HCT116 (cell line): ENCODE results near the gene MIA3. TPM values are rescaled to one million over a fixed set of nuclear protein-coding genes. Genes with fewer than 3 reads are reported as not detected.

ENCODE experiments used
- ATAC-seq: fragments of 200-7000 bp; cut with Tn5 transposase; 2 replicates; pipeline ENCODE4 v1.9.1; 2020; ENCODE audit warnings: mild to moderate bottlenecking, moderate library complexity
- BruUV-seq: library from RNA; stranded (reverse); fragments of 400-500 nt; replicated peaks from 2 replicates; lab custom pipeline; 2021; lab: Mats Ljungman, UMichigan
- CTCF ChIA-PET: fragments of 300-600 bp; sonication (Branson Sonifier 250); formaldehyde crosslinking; loops from one replicate; lab custom pipeline; 2021; ENCODE audit warnings: antibody characterized with exemption; lab: Charles Lee
- POLR2A ChIA-PET: fragments of 300-600, 350-600 bp; sonication (Branson Sonifier 250); formaldehyde crosslinking; loops from one replicate; lab custom pipeline; 2021; ENCODE audit warnings: antibody characterized with exemption; lab: Charles Lee
- RAD21 ChIA-PET, 2 experiments: fragments of 300-600 bp; sonication (Branson Sonifier 250); formaldehyde crosslinking; loops; one replicate each; lab custom pipeline; 2023; ENCODE audit warnings: low total read pairs in 2 of 2; ENCODE audit not compliant: uncharacterized antibody in 2 of 2, unreplicated experiment in 2 of 2, low non-redundant PET in 1 of 2; lab: Charles Lee
- DNase-seq: peaks from one replicate; pipeline ENCODE4 v3.0.0-alpha.2; 2010; ENCODE audit warnings: low read depth, low spot score
- H2AFZ ChIP-seq: fragments of 200-600 bp; shearing (Covaris generic), sonication (generic); 2 replicates; pipeline ENCODE4 v1.6.1; 2017; ENCODE audit warnings: low read depth, mixed run types, mixed read lengths, antibody characterized with exemption, low read length; ENCODE audit not compliant: poor library complexity, severe bottlenecking
- H3K27ac ChIP-seq: 2 replicates; pipeline ENCODE4 v1.5.1; 2012; ENCODE audit warnings: low read depth, low read length
- H3K27me3 ChIP-seq: fragments of 200-600 bp; sonication (generic); 2 replicates; pipeline ENCODE4 v1.6.1; 2016; ENCODE audit warnings: mixed run types, low read length, mixed read lengths; ENCODE audit not compliant: insufficient read depth
- H3K36me3 ChIP-seq, 2 experiments: fragments of 200-500 bp in 1 of 2; fragments of 200-600 bp in 1 of 2; sonication (Bioruptor generic) in 1 of 2; sonication (generic) in 1 of 2; 2 replicates each; pipeline versions ENCODE4 v1.5.1 to v1.6.1; 2014 to 2016; ENCODE audit warnings: low read length in 2 of 2, inconsistent platforms in 1 of 2, mixed read lengths in 1 of 2, mixed run types in 1 of 2; ENCODE audit not compliant: insufficient read depth in 2 of 2, control insufficient read depth in 1 of 2
- H3K4me1 ChIP-seq, 2 experiments: fragments of 200-600 bp in 1 of 2; sonication (generic) in 1 of 2; 2 replicates each; pipeline versions ENCODE4 v1.5.1 to v1.6.1; 2012 to 2017; ENCODE audit warnings: low read length in 2 of 2, inconsistent platforms in 1 of 2, mild to moderate bottlenecking in 1 of 2, mixed read lengths in 1 of 2, mixed run types in 1 of 2, moderate library complexity in 1 of 2; ENCODE audit not compliant: insufficient read depth in 2 of 2, control insufficient read depth in 1 of 2
- H3K4me2 ChIP-seq: fragments of 200-600 bp; sonication (generic); 2 replicates; pipeline ENCODE4 v1.6.1; 2017; ENCODE audit warnings: mixed run types, low read length, mixed read lengths
- H3K4me3 ChIP-seq, 2 experiments: fragments of 200-600 bp in 1 of 2; sonication (generic) in 1 of 2; replicated peaks in 1 of 2; 2 replicates each; pipeline ENCODE4 v1.5.1; 2011 to 2016; ENCODE audit warnings: low read length in 2 of 2, control low read depth in 1 of 2, low read depth in 1 of 2, mild to moderate bottlenecking in 1 of 2, mixed read lengths in 1 of 2, mixed run types in 1 of 2
- H3K79me2 ChIP-seq: fragments of 200-600 bp; sonication (generic); 2 replicates; pipeline ENCODE4 v1.6.1; 2017; ENCODE audit warnings: mild to moderate bottlenecking, mixed run types, low read length, moderate library complexity, mixed read lengths; ENCODE audit not compliant: insufficient read depth
- H3K9ac ChIP-seq: fragments of 200-600 bp; sonication (generic); 2 replicates; pipeline ENCODE4 v1.6.1; 2016; ENCODE audit warnings: low read length, mixed read lengths
- H3K9me2 ChIP-seq: fragments of 200-600 bp; sonication (generic), shearing (Covaris generic); 2 replicates; pipeline ENCODE4 v1.6.1; 2017; ENCODE audit warnings: mixed run types, mild to moderate bottlenecking, moderate library complexity; ENCODE audit not compliant: insufficient read depth
- H3K9me3 ChIP-seq, 2 experiments: fragments of 200-500 bp in 1 of 2; fragments of 200-600 bp in 1 of 2; sonication (Bioruptor generic) in 1 of 2; sonication (generic) in 1 of 2; 2 replicates each; pipeline ENCODE4 v1.6.1; 2014 to 2017; ENCODE audit warnings: low read length in 2 of 2, mixed read lengths in 2 of 2, inconsistent platforms in 1 of 2, low read depth in 1 of 2, mild to moderate bottlenecking in 1 of 2, mixed run types in 1 of 2, moderate library complexity in 1 of 2; ENCODE audit not compliant: control insufficient read depth in 1 of 2, insufficient read depth in 1 of 2
- H4K20me1 ChIP-seq: fragments of 200-600 bp; sonication (generic), shearing (Covaris generic); 2 replicates; pipeline ENCODE4 v1.6.1; 2017; ENCODE audit warnings: mixed run types, mild to moderate bottlenecking, moderate library complexity; ENCODE audit not compliant: insufficient read depth
- CBX3 ChIP-seq: IDR thresholded peaks from 2 replicates; pipeline ENCODE4 v1.6.1; 2012; ENCODE audit warnings: low read depth
- EZH2 ChIP-seq: fragments of 200-600 bp; sonication (generic); IDR thresholded peaks from 2 replicates; pipeline ENCODE4 v1.6.1; 2017; ENCODE audit warnings: antibody characterized with exemption, mixed run types
- EZH2phosphoT487 ChIP-seq: fragments of 200-600 bp; IDR thresholded peaks from 2 replicates; pipeline ENCODE4 v1.6.1; 2018; ENCODE audit warnings: antibody characterized with exemption, borderline replicate concordance
- FOSL1 ChIP-seq: IDR thresholded peaks from 2 replicates; pipeline ENCODE4 v1.6.1; 2012; ENCODE audit warnings: low read depth
- POLR2A ChIP-seq: IDR thresholded peaks from 2 replicates; pipeline ENCODE4 v1.7.0; 2011; ENCODE audit warnings: borderline replicate concordance; ENCODE audit not compliant: insufficient read depth, insufficient read length; ENCODE audit errors: extremely low read depth
- POLR2AphosphoS5 ChIP-seq: IDR thresholded peaks from 2 replicates; pipeline ENCODE4 v1.6.1; 2011; ENCODE audit warnings: mild to moderate bottlenecking, low read depth, low read length, moderate library complexity
- RAD21 ChIP-seq: IDR thresholded peaks from 2 replicates; pipeline ENCODE4 v1.6.1; 2012; ENCODE audit warnings: low read depth, mild to moderate bottlenecking
- SIN3A ChIP-seq: IDR thresholded peaks from 2 replicates; pipeline ENCODE4 v1.6.1; 2012; ENCODE audit warnings: low read depth
- SRF ChIP-seq: IDR thresholded peaks from 2 replicates; pipeline ENCODE4 v1.6.1; 2012; ENCODE audit warnings: low read depth
- ZFX ChIP-seq: fragments of 450-650 bp; IDR thresholded peaks from 2 replicates; pipeline ENCODE4 v1.6.1; 2017
- intact Hi-C: fragments of 100-400 bp; cut with micrococcal nuclease; formaldehyde crosslinking; loops from 2 replicates; pipeline ENCODE4 v1.10.0; 2022
- total RNA-seq: library from RNA; stranded (reverse); gene quantifications from one replicate; pipeline ENCODE4 v1.2.1, GENCODE V29; 2021; ENCODE audit not compliant: unreplicated experiment
- TF ChIP-seq, protein P1 (sequence below), 3 experiments: fragments of 200-600 bp in 1 of 3; sonication (generic) in 1 of 3; IDR thresholded peaks in 2 of 3; conservative IDR thresholded peaks in 1 of 3; 2 replicates each; pipeline ENCODE4 v1.5.1; 2012 to 2017; ENCODE audit warnings: low read depth in 2 of 3, low read length in 2 of 3, antibody characterized with exemption in 1 of 3, borderline replicate concordance in 1 of 3, control low read depth in 1 of 3, mild to moderate bottlenecking in 1 of 3, mixed read lengths in 1 of 3, mixed run types in 1 of 3, moderate library complexity in 1 of 3; ENCODE audit not compliant: insufficient read depth in 1 of 3
- TF ChIP-seq, protein P2 (sequence below): IDR thresholded peaks from 2 replicates; pipeline ENCODE4 v1.6.1; 2012; ENCODE audit warnings: low read depth

The MIA3 gene
- total RNA-seq, 1 experiment from 2014 or later = 62.7 TPM

DNA sequence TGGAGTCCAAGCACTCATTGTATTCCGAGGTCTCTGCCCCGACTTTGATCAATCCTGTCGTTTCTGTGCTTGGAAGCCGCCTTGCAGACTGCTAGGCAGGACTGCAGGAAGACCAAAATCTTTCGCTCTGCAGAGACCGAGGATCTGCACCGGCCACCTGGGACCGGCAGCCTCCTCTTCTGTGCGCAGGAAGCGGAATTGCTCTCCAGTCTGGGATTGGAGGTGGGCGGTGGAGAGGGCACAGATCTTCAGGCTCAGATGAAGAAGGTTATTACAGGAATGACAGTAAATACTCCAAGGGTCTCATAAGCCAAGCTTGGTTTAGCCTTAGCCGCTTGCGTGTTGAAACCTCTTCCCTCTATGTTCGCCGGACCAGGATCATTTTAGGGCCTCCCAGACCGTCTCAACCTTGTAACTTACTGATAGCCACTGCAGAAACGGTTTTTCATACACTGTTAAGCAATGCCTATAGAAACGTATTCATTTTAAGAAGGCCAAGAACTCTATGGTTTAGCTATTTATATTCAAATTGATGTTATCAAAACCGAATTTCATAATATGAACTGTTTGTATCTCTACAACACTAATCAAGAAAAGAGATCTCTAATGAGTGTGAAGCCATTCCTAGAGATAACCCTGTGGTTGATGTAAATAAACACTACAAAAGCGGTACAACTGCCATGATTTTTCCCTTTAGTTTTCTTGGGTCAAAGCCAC is 1.1 kb downstream of the MIA3 start (continued):
- TF ChIP-seq, protein P1, sequence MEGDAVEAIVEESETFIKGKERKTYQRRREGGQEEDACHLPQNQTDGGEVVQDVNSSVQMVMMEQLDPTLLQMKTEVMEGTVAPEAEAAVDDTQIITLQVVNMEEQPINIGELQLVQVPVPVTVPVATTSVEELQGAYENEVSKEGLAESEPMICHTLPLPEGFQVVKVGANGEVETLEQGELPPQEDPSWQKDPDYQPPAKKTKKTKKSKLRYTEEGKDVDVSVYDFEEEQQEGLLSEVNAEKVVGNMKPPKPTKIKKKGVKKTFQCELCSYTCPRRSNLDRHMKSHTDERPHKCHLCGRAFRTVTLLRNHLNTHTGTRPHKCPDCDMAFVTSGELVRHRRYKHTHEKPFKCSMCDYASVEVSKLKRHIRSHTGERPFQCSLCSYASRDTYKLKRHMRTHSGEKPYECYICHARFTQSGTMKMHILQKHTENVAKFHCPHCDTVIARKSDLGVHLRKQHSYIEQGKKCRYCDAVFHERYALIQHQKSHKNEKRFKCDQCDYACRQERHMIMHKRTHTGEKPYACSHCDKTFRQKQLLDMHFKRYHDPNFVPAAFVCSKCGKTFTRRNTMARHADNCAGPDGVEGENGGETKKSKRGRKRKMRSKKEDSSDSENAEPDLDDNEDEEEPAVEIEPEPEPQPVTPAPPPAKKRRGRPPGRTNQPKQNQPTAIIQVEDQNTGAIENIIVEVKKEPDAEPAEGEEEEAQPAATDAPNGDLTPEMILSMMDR (IDR thresholded peaks at IDR 0.05 in 2 of 3, conservative IDR thresholded peaks at IDR 0.05 in 1 of 3; ENCODE audit: borderline replicate concordance in 1 of 3, insufficient read depth in 1 of 3, low read depth in 2 of 3, low read length in 2 of 3) = no peak
- TF ChIP-seq, protein P2, sequence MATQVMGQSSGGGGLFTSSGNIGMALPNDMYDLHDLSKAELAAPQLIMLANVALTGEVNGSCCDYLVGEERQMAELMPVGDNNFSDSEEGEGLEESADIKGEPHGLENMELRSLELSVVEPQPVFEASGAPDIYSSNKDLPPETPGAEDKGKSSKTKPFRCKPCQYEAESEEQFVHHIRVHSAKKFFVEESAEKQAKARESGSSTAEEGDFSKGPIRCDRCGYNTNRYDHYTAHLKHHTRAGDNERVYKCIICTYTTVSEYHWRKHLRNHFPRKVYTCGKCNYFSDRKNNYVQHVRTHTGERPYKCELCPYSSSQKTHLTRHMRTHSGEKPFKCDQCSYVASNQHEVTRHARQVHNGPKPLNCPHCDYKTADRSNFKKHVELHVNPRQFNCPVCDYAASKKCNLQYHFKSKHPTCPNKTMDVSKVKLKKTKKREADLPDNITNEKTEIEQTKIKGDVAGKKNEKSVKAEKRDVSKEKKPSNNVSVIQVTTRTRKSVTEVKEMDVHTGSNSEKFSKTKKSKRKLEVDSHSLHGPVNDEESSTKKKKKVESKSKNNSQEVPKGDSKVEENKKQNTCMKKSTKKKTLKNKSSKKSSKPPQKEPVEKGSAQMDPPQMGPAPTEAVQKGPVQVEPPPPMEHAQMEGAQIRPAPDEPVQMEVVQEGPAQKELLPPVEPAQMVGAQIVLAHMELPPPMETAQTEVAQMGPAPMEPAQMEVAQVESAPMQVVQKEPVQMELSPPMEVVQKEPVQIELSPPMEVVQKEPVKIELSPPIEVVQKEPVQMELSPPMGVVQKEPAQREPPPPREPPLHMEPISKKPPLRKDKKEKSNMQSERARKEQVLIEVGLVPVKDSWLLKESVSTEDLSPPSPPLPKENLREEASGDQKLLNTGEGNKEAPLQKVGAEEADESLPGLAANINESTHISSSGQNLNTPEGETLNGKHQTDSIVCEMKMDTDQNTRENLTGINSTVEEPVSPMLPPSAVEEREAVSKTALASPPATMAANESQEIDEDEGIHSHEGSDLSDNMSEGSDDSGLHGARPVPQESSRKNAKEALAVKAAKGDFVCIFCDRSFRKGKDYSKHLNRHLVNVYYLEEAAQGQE = no peak
- TF ChIP-seq ZFX = no peak

DNA sequence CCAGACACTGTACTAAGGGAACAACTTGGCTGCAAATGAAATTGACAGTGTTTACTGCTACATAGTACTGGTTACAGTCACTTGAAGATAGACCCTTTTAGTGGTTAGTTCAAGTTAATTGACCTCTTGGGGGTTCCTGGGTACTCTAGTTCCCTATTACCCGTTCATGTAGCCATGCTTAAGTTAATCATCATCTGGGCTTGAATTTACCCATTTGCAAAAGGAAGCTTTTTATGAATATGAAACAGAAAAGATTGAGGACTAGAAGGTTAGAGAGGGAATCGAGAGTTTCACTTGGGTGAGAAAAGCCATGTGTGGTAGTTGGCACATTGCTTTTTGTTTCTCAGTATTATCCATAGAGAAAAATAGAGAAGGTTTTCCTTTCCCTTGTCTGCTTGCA is 2.7 kb downstream of the MIA3 start:
- H3K36me3 ChIP-seq = peaks cover 0 to 8% of the 10 kb centered on the region in 2 experiments; a peak in 3 of 4 replicates
- peaks cover 30% of the 10 kb centered on the region; the same call in 1 of the 2 replicates for H3K79me2 ChIP-seq
- BruUV-seq = no TSS peak
- no peaks in the 10 kb centered on the region for H4K20me1 ChIP-seq
- no peak overlapping the region for H3K27ac ChIP-seq
- no peak for ATAC-seq
- H3K4me3 ChIP-seq = no peak overlapping the region
- ChIA-PET POLR2A (no interaction called here), CTCF (interaction anchor here (2.4 kb wide), 1 partner anchor 14 kb away, joined by 15 read pairs; no protein-coding TSS in a partner anchor), RAD21 (no interaction called here)
- H3K27me3 ChIP-seq = no peaks in the 10 kb centered on the region
- no peaks in the 10 kb centered on the region for H3K9me2 ChIP-seq
- no peak overlapping the region for H3K9ac ChIP-seq
- no peaks in the 10 kb centered on the region for H3K9me3 ChIP-seq
- H2AFZ ChIP-seq = no peak overlapping the region
- intact Hi-C loops = no loop called here
- H3K4me2 ChIP-seq = no peak overlapping the region
- no peak for DNase-seq
- peaks cover 2 to 16% of the 10 kb centered on the region in 2 experiments; a peak in 3 of 4 replicates for H3K4me1 ChIP-seq
- no peak for TF ChIP-seq CBX3
- no peak for TF ChIP-seq POLR2A
- no peak for TF ChIP-seq EZH2
- TF ChIP-seq, protein P2 = no peak
- no peak for TF ChIP-seq POLR2AphosphoS5
- TF ChIP-seq FOSL1 = no peak
- no peak for TF ChIP-seq EZH2phosphoT487
- no peak for TF ChIP-seq SIN3A
- TF ChIP-seq RAD21 = no peak
- no peak for TF ChIP-seq SRF
